Right lobe of liver (tissue), 4 donors: ENCODE measurements around the gene KCTD20.

Source experiments
- POLR2A ChIP-seq: fragments of 450-650 bp; IDR thresholded peaks from one replicate; pipeline ENCODE4 v1.6.1; 2017; ENCODE audit warnings: antibody characterized with exemption, mild to moderate bottlenecking
- TF ChIP-seq, protein P1 (sequence below), 4 donors: fragments of 200-600 bp in 3 of 4; fragments of 450-650 bp in 1 of 4; IDR thresholded peaks; one replicate each; pipeline versions ENCODE4 v1.5.1 to v1.8.0; 2016 to 2022; ENCODE audit warnings: antibody characterized with exemption in 4 of 4, mild to moderate bottlenecking in 2 of 4
- donor health status: DM: no; HTN: no; CAD: no.
- donor health status: DM: no; HTN: no; CAD: no.
- donor health status: DM: no; HTN: yes; CAD: no.

- TF ChIP-seq, protein P1, sequence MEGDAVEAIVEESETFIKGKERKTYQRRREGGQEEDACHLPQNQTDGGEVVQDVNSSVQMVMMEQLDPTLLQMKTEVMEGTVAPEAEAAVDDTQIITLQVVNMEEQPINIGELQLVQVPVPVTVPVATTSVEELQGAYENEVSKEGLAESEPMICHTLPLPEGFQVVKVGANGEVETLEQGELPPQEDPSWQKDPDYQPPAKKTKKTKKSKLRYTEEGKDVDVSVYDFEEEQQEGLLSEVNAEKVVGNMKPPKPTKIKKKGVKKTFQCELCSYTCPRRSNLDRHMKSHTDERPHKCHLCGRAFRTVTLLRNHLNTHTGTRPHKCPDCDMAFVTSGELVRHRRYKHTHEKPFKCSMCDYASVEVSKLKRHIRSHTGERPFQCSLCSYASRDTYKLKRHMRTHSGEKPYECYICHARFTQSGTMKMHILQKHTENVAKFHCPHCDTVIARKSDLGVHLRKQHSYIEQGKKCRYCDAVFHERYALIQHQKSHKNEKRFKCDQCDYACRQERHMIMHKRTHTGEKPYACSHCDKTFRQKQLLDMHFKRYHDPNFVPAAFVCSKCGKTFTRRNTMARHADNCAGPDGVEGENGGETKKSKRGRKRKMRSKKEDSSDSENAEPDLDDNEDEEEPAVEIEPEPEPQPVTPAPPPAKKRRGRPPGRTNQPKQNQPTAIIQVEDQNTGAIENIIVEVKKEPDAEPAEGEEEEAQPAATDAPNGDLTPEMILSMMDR (IDR thresholded peaks at IDR 0.05): no peak
- no peak for TF ChIP-seq POLR2A
These were observed 63.1 kb downstream of the KCTD20 start for GRCh38 chr6:36505744-36506534.
